ENCODE measurements around the gene ZFYVE28. TPM values are rescaled to one million over a fixed set of nuclear protein-coding genes. Genes with fewer than 3 reads are reported as not detected.

ZFYVE28 gene
- polyA plus RNA-seq, 3 donors: 4.4 to 6.9 (median 5.1) TPM

DNA sequence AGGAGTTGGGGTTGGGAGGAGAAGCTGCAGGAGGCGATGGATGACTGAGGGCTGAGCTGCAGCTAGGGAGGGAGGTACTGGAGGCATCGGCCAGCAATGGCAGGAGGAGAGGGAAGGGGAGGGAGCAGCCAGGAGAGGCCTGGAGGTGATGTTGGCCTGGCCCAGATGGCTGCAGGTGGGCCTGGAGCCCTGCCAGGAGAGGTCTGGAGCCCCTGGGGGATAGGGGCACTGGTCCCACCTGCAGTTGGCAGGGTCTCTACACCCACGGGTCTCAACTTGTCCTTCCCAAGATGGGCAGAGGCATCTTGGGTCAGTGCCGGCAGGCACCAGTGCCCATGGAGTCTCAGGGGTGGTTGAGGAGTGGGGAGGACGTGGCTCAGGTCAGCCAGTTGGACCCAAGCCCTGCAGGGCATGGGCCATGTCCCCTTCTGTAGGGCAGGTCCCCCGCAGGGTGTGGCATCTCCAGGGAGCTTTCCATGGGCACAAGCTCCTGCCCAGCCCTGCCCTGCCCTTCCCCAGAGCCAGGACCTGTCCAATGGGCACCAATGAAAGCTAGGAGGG lies 153.9 kb downstream of the ZFYVE28 start:
- no peak overlapping the region for H3K27ac ChIP-seq (ENCODE audit: low read depth, low read length)

DNA sequence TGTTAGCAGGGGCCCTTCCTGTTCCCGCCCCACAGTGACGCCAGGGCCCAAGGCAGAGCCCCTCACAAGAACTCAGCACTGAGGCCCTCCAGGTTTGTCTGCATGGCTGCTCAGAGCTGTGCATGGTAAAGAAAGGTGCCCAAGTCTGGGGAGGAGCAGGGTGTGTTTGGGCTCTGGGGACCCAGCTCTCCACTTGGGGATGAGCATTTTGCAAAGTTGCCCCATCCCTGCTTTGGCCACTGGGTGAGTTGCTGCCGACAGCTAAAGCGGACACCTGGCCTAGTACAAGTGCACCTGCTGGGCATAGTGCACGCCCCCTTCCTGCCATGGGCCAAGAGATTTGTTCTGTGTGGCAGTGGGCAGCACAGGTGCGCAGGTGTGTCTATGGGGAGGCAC lies 154.5 kb downstream of the ZFYVE28 start:
- 77 to 88% (median 88%) methylated on average over 6 of the region's 6 CpGs for WGBS, 3 donors
- no peak overlapping the region for H3K27ac ChIP-seq (ENCODE audit: low read depth, low read length)

More for the DNA sequence above, 153.9 kb downstream of the ZFYVE28 start:
- 84 to 90% (median 89%) methylated on average over 6 of the region's 6 CpGs for WGBS, 3 donors

DNA sequence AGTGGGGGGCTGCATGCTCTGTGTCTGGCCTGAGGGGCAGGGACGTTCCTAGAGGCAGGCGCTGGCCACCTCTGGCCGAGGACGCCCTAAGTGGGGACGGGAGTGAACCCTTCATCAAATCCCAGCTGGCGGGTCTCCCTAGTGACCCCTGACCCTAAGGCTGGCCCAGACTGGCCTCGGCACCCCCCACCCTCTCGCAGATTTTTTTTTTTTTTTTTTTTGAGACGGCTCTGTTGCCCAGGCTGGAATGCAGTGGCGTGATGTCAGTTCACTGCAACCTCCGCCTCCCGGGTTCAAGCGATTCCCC lies 155.5 kb downstream of the ZFYVE28 start:
- peak overlapping the region; percentile 68 for H3K27ac ChIP-seq (ENCODE audit: low read depth, low read length)
- WGBS, 3 donors: 43 to 63% (median 45%) methylated on average over 11 to 13 of the region's 13 CpGs

DNA sequence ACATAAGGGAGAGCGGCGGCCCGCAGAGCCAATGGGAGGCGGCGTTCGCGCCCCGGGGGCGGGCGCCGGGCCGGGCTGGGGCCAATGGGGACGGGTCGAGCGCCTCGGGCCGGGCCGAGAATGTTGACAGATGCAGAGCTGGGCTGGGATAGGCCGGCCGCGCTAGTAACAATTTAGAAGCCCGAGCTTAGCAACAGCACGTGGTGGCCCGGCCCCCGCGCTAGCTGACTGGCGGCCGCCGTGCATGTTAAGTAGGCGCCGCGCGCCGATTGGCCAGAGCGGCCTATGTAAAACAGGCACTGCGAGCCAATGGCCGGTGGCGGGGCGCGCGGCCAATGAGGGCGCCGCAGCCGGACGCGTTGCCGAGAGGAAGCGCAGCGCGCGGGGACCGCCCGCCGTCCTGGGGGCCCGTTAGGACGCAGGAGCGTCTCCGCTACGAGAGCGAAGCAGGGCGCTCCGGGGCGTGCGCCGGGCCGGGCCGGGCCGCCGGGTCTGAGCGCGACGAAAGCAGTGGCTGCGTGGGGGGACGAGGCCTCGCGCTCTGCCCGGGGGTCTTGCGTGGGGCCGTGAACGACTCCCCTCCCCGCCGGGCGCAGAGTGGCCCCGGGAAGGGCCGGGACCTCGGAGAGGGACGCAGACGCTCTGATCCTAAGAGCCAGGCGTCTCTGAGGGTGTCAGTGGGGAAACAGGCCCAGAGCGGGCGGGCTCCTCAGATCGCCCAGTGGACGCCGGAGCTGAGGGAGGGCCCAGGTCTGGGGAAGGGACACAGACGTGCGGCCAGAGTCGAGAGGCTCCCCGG lies 156.1 kb downstream of the ZFYVE28 start:
- peak overlapping the region; percentile 68 for H3K27ac ChIP-seq (ENCODE audit: low read depth, low read length)
- WGBS, 3 donors: 0 to 1% (median 1%) methylated on average over 83 to 98 of the region's 98 CpGs

DNA sequence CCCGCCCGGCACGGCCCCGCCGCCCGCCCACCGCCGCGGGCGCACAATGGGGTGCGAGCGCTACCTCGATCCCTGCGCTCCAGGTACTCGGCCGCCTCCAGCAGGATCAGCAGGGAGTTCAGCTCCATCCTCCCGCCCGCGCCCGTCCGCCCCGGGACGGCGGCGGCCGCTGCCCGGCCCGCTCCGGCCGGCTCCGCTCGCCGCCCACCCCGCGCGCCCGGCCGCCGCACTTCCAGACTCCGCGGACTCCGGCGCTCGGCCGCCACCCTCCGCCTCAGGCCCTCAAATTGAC lies 156.6 kb downstream of the ZFYVE28 start, which contains the start of gene MXD4:
TSS of gene MXD4 (minus strand) at position 257 of the 292 bp plus-strand sequence. CDS start at position 128, 129 bp downstream.
- H3K27ac ChIP-seq (ENCODE audit: low read depth, low read length): peak within 1 kb of the TSS; percentile 68
- 0 to 1% (median 0%) methylated on average over 21 to 46 of the region's 46 CpGs for whole genome bisulfite sequencing, 3 donors

DNA sequence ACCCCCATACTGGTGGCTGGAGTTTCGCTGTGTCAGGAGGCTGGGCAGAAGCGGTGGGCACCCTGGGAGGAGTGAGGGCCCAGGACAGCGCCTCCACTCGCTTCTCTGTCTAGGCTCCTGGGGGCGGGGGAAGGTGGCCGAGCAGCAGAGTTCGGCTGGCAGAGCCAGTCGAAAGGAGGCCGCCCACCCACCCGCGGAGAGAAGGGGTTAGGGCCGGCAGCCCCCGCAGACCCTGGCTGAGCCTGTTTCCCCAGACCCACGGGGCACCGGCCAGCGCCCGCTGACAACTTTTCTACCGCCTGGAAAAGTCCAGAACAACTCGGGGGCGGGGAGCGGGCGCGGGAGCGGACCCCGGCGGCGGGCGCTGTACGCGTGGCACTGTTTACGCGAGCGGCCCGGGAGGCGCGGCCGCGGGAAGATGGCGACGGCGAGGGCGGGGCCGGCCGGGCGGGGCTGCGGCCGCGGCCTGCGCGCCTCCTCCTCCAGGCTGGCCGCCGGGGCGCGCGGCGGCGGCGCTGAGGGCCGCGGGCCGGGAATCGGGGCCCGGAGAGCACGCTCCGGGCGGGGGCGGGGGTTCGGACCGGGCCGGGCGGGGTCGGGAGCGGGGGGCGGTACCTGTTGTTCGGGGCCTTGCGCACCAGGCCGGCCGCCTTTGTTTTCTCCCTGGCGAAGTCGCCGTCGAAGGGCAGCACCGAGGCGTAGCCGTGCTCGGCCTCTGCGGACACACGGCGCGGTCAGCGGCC lies 157.2 kb downstream of the ZFYVE28 start:
- peak overlapping the region; percentile 40 for H3K27ac ChIP-seq (ENCODE audit: low read depth, low read length)
- WGBS, 3 donors: 0 to 1% (median 0%) methylated on average over 47 to 91 of the region's 91 CpGs

DNA sequence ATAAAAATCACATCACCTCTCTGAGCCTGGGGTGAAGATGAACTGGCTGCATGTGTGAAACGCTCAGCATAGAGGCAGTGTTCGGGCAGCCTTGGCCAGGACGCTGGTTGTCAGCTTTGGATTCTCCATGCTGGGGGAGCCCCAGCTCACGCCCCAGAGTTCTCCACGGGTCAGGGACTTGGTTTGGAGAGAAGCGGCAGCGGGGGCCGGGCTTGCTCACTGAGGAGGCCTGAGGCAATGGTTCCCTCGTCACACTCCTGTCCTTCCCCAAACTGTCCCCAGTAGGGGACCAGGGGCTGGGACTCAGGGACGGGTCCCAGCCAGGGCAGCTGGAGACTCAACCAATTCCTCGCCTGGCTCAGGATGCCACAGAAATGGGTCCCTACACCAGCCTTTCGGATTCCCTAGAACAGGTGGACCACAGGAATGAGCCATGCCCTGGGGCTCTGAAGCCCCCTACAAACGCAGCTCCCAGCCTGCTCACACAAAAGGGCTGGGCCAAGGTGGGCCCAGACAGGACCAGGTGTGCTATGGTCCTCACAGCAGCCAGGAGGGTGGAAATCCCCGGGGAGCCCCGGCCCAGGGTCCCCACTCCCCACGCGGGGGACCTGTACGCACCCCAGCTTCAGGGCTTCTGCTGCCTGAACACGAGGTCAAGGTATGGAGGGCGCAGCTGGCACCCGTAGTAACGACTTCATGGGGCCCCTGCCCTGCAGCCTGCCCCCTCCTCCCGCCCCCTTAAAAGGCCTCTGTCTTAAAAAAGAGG lies 157.9 kb downstream of the ZFYVE28 start:
- no peak overlapping the region for H3K27ac ChIP-seq (ENCODE audit: low read depth, low read length)
- WGBS, 3 donors: 20 to 39% (median 29%) methylated on average over 22 to 23 of the region's 23 CpGs

DNA sequence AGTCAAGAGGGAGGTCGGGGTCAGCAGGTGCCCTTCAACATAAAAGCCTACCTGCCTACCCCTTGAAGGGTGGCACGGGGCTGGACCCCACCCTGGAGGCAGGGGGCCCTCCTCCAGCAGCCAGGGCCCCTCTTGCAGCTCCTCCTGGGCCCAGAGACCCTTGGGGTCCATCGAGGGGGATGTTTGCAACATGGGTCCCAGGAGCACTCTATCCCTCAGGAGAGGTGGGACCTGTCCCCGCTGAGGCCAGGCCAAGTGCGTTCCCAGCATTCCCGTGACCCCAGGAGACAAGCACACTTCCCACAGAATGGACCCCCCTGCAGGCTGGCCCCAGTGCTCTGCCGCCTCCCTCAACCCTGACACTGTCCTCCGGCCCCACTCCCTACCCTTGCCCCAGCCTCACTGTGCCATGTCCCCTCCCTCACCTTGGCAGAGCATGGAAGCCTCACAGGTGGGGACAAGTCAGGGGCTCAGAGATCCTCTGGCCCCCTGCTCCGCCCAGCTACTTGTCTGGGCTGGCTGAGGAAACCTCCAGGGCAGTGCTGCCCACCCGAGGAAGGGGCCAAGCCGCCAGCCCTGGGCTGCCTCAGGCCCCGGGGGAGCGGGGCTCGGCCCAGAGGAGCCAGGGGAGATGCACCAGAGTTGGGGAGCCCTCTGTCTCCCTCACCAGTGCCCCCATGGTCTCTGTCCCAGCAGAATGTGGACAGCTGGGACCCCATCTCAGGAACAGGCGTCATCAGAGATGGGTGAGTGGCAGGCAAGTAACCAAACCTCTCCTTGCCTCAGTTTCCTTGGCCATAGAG lies 158.7 kb downstream of the ZFYVE28 start:
- H3K27ac ChIP-seq (ENCODE audit: low read depth, low read length): no peak overlapping the region
- WGBS, 3 donors: 68 to 84% (median 71%) methylated on average over 13 to 15 of the region's 15 CpGs

DNA sequence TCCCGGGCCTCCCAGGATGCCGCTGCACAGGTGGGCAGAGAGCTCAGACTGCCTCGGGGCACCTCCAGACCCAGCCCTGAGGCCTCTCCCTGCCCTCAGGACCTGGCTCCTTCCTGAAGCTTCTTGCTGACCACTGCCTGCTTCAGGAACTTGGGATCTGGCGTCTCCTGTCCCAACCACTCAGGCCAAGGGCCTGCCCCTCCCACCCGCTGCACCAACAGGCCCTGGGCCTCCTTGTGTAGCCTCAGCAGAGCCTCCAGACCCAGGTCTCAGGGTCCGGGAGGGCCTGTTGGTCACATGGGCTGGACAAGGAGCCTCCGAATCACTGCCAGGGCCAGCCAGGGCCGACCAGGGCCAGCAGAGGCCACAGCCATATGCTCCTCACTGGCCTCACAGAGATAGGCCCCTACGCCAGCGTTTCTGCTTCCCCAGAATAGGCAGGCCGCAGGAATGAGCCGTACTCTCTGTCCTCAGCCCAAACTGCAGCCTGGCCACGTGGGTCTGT lies 159.4 kb downstream of the ZFYVE28 start:
- 64 to 71% (median 65%) methylated on average over 13 of the region's 13 CpGs for WGBS, 3 donors
- no peak overlapping the region for H3K27ac ChIP-seq (ENCODE audit: low read depth, low read length)

DNA sequence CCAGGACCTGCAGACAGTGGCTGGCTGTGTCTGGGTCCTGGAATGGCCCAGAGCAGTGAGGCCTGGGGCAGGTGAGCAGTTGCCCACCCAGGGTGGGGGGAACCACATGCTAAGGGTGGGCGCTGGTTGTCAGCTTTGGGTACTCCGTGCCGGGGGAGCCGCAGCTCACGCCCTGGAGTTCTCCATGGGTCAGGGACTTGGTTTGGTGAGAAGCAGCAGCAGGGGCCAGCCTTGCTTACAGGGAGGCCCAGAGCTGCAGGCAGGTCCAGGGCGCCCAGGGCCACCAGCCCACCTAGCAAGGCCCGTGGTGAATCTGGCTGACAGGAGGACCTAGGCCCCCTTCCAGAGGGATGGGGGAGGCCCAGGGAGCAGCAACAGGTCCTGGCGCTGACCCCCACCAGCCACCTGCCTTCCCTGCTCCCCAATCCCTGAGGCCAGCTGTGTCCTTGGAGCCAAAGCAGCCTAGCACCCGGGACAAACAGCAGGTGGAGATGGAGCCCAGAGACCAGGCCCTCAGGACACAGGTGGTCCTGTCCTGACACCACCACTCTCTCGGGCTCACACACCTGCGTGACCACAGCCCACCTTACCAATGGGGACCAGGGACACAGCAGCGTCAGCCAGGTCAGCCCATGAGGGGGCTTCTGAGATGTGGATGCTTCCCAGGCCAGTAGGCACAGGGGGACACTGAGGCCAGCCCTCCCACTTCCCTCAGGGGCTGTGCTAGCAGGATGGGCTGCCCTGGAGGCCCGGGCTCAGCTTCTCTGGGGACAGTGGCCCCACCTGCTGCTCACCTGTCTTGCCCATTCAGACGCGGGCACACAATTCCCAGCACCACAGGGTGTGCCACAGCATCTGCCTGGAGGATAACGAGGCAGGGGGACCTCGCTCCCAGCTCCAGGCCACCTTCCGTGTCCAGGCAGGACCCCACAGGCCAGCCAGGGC lies 160.1 kb downstream of the ZFYVE28 start:
- H3K27ac ChIP-seq (ENCODE audit: low read depth, low read length): no peak overlapping the region
- 81 to 93% (median 87%) methylated on average over 17 to 18 of the region's 18 CpGs for WGBS, 3 donors

DNA sequence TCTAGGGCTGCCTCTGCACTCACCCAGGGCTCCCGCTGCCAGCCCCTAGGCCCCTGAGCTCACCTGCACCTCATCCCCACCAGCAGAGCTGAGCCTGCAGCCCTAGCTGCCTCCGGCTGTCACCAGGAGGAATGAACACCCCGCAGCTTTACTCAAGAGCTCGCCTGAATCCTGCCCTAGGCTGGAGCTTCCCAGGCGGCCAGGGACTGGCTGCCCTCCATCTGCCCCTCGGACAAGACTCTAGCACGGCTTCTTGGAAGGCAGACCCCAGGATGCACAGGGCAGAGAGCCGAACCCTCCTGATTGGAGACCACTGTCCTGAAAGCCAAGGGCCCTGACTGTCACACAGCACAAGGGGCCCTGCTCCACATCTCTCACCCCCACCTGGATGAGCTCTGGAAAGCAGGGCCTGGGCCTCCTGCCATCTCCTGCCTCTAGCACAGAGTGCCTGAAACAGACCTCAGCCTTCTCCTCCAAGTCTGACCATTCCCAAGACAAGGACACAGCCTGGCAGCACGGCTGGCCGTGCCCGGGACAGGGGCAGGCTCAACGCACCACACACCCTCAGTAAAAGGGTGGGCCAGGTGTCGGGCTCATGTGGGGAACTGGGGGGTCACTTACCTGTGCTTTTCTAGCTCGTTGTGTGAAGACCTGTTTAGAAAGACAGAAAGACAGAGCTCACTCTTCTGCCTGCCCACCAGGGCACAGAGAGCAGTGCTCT lies 160.9 kb downstream of the ZFYVE28 start:
- H3K27ac ChIP-seq (ENCODE audit: low read depth, low read length): no peak overlapping the region
- WGBS, 3 donors: 72 to 79% (median 76%) methylated on average over 14 of the region's 14 CpGs

DNA sequence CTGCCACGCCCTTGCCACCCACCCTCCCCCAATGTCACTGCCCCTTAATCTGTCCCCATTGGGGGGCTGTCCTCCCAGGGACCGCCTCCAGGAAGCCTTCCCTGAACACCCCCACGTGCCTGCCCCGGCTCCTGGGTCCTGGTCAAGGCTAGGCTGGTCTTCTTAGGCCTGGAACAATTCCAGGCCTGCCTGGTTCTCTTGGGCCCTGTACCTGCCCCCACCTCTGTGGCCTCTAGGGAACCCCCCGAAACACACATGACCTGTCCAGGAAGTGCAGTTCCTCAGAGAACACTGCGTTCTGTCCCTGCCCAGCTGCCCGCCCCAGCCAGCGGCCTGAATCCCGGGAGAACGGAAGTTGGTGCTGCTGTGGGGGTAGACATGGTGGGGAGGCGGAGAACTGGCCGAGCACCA lies 161.7 kb downstream of the ZFYVE28 start:
- WGBS, 3 donors: 46 to 70% (median 58%) methylated on average over 12 of the region's 12 CpGs
- H3K27ac ChIP-seq (ENCODE audit: low read depth, low read length): no peak overlapping the region

DNA sequence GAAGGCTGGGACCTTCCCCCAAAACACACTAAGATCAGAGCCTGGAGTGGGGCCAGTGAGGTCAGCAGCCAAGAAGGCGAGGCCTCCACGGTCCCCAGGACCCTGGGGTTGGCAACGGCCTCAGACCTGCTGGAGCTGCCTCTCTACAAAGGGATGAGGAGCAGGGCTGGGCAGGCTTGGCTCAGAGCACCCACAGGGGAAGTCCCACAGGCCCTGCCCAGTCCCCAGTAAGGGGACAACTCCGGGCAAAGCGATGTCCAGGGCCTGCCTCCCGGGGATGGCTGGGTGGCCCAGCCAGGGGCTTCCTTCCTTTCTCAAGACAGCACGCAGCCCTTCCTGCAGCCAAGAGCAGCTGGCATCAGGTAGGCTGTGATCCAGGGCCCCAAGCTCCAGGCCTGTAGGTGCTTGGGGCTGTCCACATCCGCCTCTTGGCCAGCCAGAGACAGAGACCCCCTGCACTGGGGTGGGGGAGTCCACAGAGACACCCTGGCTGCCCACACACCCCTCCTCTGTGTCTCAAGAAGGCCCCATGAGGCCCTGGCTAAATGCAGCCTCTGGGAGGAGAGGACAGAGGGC lies 162.2 kb downstream of the ZFYVE28 start:
- no peak overlapping the region for H3K27ac ChIP-seq (ENCODE audit: low read depth, low read length)
- WGBS, 3 donors: 35 to 51% (median 43%) methylated on average over 7 to 8 of the region's 8 CpGs

DNA sequence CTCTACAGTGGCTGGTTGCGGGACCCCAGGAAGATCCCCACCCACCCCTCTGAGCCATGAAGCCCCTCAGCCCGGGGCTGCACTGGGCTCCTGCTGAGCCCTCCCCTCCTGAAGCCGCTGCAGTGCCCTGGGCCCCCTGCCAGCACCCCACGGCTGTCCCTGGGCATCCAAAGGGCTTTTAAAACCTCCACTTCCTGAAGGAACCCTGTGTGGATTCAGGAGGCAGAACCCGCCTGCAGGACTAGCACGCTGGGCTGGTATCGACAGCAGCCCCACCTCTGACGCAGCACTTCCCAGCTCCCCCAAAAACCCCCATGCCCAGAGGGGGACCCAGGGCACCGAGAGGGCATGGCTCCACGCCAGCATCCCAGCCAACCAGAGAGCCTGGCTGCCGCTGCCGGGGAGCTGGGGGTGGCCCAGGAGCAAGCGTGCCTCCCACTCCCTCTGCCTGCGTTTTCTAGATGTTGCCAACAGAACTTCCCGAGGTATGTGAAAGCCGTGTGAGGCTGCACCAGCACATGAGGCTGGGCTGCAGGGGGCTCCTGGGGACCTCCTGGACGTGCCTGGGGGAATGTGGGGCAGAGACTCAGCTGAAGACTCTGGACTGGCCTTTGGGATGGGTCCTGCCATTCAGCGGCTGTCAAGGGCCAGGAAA lies 162.8 kb downstream of the ZFYVE28 start:
- WGBS, 3 donors: 39 to 49% (median 48%) methylated on average over 15 to 18 of the region's 18 CpGs
- H3K27ac ChIP-seq (ENCODE audit: low read depth, low read length): no peak overlapping the region

DNA sequence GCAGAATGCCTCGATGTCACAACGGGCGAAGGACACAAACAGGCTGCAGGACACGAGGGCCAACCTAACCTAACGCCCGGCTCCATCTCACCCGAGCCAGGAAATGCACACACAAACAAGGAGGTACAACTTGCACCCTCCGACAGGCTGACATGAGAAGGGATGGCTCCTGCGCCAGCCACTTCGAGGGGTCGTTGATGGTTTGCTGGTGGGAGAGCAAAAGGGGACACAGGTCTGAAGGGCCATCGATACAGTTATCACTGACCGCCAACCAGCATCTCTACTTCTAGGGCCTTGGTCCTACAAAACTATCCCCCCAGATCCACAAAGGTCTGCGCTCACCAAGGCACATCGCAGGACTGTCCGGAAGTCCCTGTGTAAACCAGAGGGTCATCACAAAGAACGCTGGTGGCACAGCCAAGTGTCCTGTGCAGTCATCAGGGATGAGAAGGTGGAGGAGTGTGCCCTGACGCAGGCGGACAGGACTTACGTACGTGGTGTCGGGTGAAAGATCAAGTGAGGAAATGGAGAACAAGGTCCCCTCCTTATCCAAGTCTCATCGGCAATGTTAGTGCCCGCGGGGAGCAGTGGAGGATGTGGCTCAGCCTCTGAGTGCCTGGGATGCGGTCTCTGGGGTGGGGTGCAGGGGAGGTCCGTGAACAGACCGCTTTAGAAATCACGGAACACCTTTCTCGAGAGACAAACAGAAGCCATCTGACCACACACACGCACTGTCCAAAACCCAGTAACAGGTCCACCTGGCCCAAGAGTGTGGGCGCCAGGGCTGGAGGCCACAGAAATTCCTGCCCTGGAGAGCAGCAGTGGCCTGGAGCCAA lies 163.6 kb downstream of the ZFYVE28 start:
- no peak overlapping the region for H3K27ac ChIP-seq (ENCODE audit: low read depth, low read length)
- WGBS, 3 donors: 83 to 87% (median 86%) methylated on average over 31 to 32 of the region's 32 CpGs
